Measurements from ENCODE around the gene ANKRD1.

ANKRD1 gene

GRCh38 chr10:90924552-90924951 is 3.7 kb upstream of the ANKRD1 start:
- Mint-ChIP-seq H3K27ac (no peak overlapping the region), H3K4me3 (no peak overlapping the region), H3K36me3 (ENCODE audit: low read depth) (no peaks in the 10 kb centered on the region), H3K4me1 (ENCODE audit: low read depth) (no peaks in the 10 kb centered on the region), H3K27me3 (peaks cover 35% of the 10 kb centered on the region), H3K9me3 (no peaks in the 10 kb centered on the region)
- DNase-seq: no peak

GRCh38 chr10:90923111-90923731 is 2.3 kb upstream of the ANKRD1 start:
- no peak for DNase-seq
- H3K27ac Mint-ChIP-seq: no peak overlapping the region
- H3K27me3 Mint-ChIP-seq: peaks cover 25% of the 10 kb centered on the region
- H3K36me3 Mint-ChIP-seq (ENCODE audit: low read depth): no peaks in the 10 kb centered on the region
- no peaks in the 10 kb centered on the region for H3K4me1 Mint-ChIP-seq (ENCODE audit: low read depth)
- H3K9me3 Mint-ChIP-seq: no peaks in the 10 kb centered on the region
- H3K4me3 Mint-ChIP-seq: no peak overlapping the region

- no peaks in the 10 kb centered on the region for H3K4me1 Mint-ChIP-seq (ENCODE audit: low read depth)
- H3K27ac Mint-ChIP-seq: no peak overlapping the region
- H3K9me3 Mint-ChIP-seq: no peaks in the 10 kb centered on the region
- no peaks in the 10 kb centered on the region for H3K36me3 Mint-ChIP-seq (ENCODE audit: low read depth)
- H3K4me3 Mint-ChIP-seq: no peak overlapping the region
- H3K27me3 Mint-ChIP-seq: peaks cover 20% of the 10 kb centered on the region
- DNase-seq: no peak
These were observed 1.0 kb upstream of the ANKRD1 start for GRCh38 chr10:90921906-90922305.

GRCh38 chr10:90919683-90920574 is 958 bp downstream of the ANKRD1 start:
- H3K36me3 Mint-ChIP-seq (ENCODE audit: low read depth): no peaks in the 10 kb centered on the region
- DNase-seq: no peak
- H3K27me3 Mint-ChIP-seq: peaks cover 16% of the 10 kb centered on the region
- no peak overlapping the region for H3K27ac Mint-ChIP-seq
- no peaks in the 10 kb centered on the region for H3K4me1 Mint-ChIP-seq (ENCODE audit: low read depth)
- H3K9me3 Mint-ChIP-seq: no peaks in the 10 kb centered on the region
- no peak overlapping the region for H3K4me3 Mint-ChIP-seq

- Mint-ChIP-seq H3K36me3 (ENCODE audit: low read depth) (no peaks in the 10 kb centered on the region), H3K4me3 (no peak overlapping the region), H3K9me3 (no peaks in the 10 kb centered on the region), H3K4me1 (ENCODE audit: low read depth) (no peaks in the 10 kb centered on the region), H3K27me3 (peaks cover 13% of the 10 kb centered on the region), H3K27ac (no peak overlapping the region)
- DNase-seq: no peak
These were observed 2.9 kb downstream of the ANKRD1 start for GRCh38 chr10:90917968-90918318.

- Mint-ChIP-seq H3K4me1 (ENCODE audit: low read depth) (no peaks in the 10 kb centered on the region), H3K4me3 (no peak overlapping the region), H3K9me3 (no peaks in the 10 kb centered on the region), H3K27ac (no peak overlapping the region), H3K36me3 (ENCODE audit: low read depth) (no peaks in the 10 kb centered on the region), H3K27me3 (peaks cover 13% of the 10 kb centered on the region)
- DNase-seq: no peak
These were observed 3.5 kb downstream of the ANKRD1 start for GRCh38 chr10:90917238-90917967.

GRCh38 chr10:90916392-90917237 is 4.3 kb downstream of the ANKRD1 start:
- Mint-ChIP-seq H3K36me3 (ENCODE audit: low read depth) (no peaks in the 10 kb centered on the region), H3K27ac (no peak overlapping the region), H3K9me3 (no peaks in the 10 kb centered on the region), H3K27me3 (peaks cover 7% of the 10 kb centered on the region), H3K4me1 (ENCODE audit: low read depth) (peaks cover 2% of the 10 kb centered on the region), H3K4me3 (no peak overlapping the region)
- no peak for DNase-seq

GRCh38 chr10:90915766-90916075 is 5.2 kb downstream of the ANKRD1 start:
- Mint-ChIP-seq H3K36me3 (ENCODE audit: low read depth) (no peaks in the 10 kb centered on the region), H3K4me1 (ENCODE audit: low read depth) (peaks cover 2% of the 10 kb centered on the region), H3K9me3 (no peaks in the 10 kb centered on the region), H3K4me3 (no peak overlapping the region), H3K27me3 (peaks cover 5% of the 10 kb centered on the region), H3K27ac (no peak overlapping the region)
- no peak for DNase-seq

- Mint-ChIP-seq H3K4me1 (ENCODE audit: low read depth) (peaks cover 2% of the 10 kb centered on the region), H3K9me3 (peaks cover 2% of the 10 kb centered on the region), H3K27ac (no peak overlapping the region), H3K36me3 (ENCODE audit: low read depth) (no peaks in the 10 kb centered on the region), H3K4me3 (no peak overlapping the region), H3K27me3 (peaks cover 4% of the 10 kb centered on the region)
- DNase-seq: no peak
These were observed 5.7 kb downstream of the ANKRD1 start for GRCh38 chr10:90914992-90915765.

GRCh38 chr10:90913774-90914420 is 7.0 kb downstream of the ANKRD1 start:
- DNase-seq: no peak
- Mint-ChIP-seq H3K9me3 (peaks cover 7% of the 10 kb centered on the region), H3K4me3 (no peak overlapping the region), H3K4me1 (ENCODE audit: low read depth) (peaks cover 2% of the 10 kb centered on the region), H3K27ac (no peak overlapping the region), H3K36me3 (ENCODE audit: low read depth) (no peaks in the 10 kb centered on the region), H3K27me3 (no peaks in the 10 kb centered on the region)

GRCh38 chr10:90912854-90913479 is 7.9 kb downstream of the ANKRD1 start:
- H3K4me3 Mint-ChIP-seq: no peak overlapping the region

GRCh38 chr10:90912174-90912573 is 8.7 kb downstream of the ANKRD1 start:
- Mint-ChIP-seq H3K9me3 (peaks cover 10% of the 10 kb centered on the region), H3K27me3 (no peaks in the 10 kb centered on the region), H3K4me1 (ENCODE audit: low read depth) (peaks cover 2% of the 10 kb centered on the region), H3K4me3 (no peak overlapping the region), H3K36me3 (ENCODE audit: low read depth) (peaks cover 14% of the 10 kb centered on the region), H3K27ac (no peak overlapping the region)
- DNase-seq: no peak

More at GRCh38 chr10:90912854-90913479, 7.9 kb downstream of the ANKRD1 start:
- H3K36me3 Mint-ChIP-seq (ENCODE audit: low read depth): peaks cover 6% of the 10 kb centered on the region
- H3K27me3 Mint-ChIP-seq: no peaks in the 10 kb centered on the region
- no peak overlapping the region for H3K27ac Mint-ChIP-seq
- peaks cover 7% of the 10 kb centered on the region for H3K9me3 Mint-ChIP-seq
- no peak for DNase-seq
- H3K4me1 Mint-ChIP-seq (ENCODE audit: low read depth): peaks cover 2% of the 10 kb centered on the region
